Retina (tissue), 1 donor: ENCODE measurements around the gene NFATC2.

Experiments used
- DNase-seq: peaks from one replicate; pipeline ENCODE4 v3.0.0-alpha.2; 2016

The NFATC2 gene

DNA sequence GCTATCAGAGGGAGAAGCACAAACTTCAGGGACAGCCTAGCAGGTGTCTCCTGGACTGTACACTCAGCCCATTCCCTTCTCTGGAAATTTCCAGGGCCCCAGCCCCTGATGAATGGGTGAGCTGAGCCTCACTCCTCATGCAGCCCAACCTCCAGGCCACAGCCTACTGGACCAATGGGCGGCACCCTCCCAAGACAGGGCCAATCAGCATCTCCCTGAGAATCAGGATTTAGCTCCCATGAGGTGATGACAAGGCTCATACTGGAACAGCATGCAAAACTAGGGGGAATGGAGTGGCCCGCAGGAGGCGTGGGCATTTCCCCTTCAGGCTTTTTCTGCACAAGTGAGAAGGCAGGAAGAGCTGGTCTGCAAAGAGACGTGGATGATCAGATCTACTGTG, 29.0 kb downstream of the NFATC2 start:
- DNase-seq, result no peak

DNA sequence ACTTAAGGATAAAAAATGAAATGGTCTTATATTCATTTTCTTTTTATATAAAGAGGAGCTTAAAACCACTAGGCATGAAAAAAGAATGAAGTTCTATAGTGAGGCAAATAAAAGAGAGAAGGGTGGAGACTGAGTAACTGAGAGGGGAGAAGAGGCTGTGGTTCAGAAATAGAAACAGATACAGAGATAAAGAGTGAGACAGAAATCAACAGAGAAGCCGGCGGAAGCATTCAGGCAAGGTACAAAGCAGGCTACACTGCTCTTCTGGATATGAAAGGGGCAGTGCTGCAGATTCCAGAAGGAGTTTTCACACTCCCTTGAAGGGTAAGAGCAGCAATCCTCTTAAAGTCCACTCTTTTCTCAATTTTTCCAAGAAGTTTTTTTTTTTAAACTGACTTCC, 29.9 kb downstream of the NFATC2 start:
- DNase-seq, result no peak

- no peak for DNase-seq
Observed at GRCh38 chr20:51511861-51512619, 30.5 kb downstream of the NFATC2 start.

DNA sequence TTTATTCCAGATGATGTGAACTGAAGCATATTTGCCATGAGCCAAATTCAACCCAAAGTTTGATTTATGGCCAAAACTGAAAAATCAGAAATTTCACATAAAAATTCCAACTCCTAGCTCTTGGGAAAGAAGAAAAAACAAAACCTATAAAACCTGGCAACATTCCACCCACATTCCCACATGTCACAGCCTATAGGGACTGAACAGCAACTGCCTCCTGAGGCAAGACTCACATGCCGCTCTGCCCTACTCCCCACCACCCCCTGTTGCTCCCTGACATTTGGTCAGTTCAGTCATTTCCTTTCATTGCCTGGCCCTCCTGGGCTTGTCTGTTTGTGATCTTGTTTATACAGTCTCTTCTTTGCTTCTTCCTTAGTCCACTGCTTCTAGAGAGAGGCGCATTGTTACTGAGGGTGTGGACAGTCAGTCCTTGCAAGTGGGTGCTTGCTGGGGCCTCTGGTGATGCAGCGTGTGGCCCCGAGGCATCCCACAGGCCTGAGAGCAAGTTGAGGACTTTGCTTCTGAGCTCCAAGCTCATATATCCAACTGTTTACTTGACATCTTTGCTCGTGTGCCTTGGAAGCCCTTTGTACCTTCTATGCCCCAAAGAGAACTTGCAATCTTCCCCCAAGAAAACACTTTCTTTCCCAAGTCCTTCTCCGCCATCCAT, 31.4 kb downstream of the NFATC2 start:
- no peak for DNase-seq

DNA sequence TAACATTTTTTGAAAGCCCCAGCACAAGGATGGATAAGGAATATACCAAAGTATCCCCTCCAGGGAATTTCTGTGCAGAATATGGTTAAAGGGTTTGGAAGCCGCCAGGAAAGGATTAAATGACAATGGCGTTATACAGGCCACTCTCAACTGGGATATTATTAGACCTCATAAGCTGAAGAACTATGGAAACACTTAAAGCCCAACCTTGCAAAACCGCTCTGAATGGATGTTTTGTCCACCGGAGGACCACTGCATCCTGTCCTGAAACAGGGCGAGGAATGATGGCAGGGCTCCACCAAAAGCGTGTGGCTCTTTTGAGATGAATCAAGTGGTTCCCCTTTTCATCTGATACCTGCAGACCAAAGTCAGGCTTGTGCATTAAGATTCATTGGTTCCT, 32.4 kb downstream of the NFATC2 start:
- DNase-seq, result no peak

DNA sequence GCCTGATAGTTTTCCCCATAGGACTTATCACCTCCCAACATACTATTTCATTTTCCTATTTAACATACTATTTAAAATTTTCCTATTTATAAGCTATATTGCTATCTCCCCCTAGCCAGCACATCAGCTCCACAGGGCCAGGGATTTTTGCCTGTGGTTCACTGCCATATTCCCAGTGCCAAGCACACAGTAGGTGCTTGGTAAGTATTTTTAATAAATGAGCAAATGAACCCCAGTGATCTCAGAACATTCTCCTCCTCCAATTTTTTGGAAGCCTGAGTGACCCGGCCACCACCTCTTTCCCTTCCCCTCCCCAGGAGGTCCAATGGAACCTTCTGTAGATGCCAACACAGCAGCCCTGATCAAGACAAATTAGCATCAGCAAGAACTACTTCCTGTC, 33.3 kb downstream of the NFATC2 start:
- DNase-seq, result no peak

GRCh38 chr20:51508780-51509179, 33.7 kb downstream of the NFATC2 start:
- no peak for DNase-seq

DNA sequence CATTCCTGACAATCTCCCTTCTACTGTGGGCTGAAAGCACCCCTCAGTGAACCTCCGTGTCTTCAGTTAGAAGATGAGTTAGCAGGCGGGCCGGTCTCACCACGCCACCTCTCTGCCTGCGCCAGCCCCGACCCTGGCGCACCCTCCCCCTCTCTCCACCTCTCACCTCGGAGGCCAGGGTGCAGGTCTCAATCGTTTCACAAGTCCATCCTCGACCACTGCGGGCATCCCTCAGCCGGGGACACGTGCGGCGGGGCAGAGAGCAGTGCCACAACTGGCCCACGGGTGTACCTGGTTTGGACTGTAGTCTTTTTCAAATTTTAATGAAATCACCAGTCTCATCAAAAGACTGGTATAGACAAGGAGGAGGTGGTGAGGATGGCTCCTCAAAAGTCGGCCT, 34.4 kb downstream of the NFATC2 start:
- DNase-seq, result no peak

DNA sequence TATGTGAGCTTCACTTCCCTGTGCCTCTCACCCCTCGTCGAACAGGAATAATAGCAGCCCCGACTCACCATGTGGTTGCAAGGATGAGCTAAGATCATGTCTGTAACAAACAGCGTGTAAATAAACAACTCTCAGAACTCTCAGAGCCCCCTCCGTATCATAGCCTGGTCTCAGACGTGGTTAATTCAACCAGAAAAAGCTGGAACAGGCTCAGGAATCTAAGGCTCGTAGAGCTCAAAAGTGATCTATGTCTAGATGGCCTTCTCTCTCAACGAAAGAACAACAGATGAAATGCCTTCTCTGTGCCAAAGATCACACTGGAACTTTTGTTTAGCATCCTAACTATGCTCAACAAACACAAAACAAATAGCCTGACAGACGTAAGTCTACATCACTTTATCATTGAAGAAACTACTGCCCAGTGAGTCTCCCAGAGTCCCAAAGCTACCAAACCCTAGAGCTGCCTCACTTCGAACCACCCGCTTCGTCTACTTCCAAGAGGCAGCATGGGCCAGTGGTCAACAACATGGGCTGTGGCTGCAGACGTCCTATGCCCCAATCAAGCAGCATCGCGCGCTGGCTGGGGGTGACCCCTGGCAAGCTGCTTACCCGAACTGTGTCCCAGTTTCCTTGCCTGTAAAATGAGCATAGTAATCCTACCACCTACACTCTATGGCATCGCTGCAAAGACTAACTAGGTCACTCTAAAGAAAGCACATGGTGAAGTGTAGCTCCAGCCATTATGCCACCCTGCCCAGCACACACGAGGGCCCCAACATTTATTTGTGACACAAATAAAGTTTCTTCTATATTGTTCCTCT, 35.1 kb downstream of the NFATC2 start:
- no peak for DNase-seq

- peak; percentile 11 for DNase-seq
Observed at GRCh38 chr20:51506527-51507215, 35.8 kb downstream of the NFATC2 start.

GRCh38 chr20:51505566-51505965, 37.0 kb downstream of the NFATC2 start:
- no peak for DNase-seq

- DNase-seq, result no peak
Observed at GRCh38 chr20:51503376-51503775, 39.1 kb downstream of the NFATC2 start.

DNA sequence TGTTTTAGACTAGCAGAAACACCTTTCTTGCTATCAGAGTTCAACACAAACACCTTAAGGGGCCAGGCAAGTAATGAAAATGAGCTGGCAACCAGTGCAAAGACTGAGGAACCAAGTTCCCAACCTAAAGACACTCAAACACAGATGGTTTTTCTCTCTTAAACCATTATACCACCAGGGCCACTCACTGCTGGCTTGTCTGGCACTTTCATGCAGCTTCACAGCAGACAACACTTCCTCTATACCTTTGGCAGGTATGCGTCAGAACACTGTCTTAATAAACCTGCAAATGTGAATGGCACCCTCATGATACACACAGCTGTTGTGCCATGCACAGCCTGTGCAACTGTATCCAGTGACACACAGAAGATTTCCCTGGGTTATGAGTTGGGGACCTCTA, 41.6 kb downstream of the NFATC2 start:
- no peak for DNase-seq

DNA sequence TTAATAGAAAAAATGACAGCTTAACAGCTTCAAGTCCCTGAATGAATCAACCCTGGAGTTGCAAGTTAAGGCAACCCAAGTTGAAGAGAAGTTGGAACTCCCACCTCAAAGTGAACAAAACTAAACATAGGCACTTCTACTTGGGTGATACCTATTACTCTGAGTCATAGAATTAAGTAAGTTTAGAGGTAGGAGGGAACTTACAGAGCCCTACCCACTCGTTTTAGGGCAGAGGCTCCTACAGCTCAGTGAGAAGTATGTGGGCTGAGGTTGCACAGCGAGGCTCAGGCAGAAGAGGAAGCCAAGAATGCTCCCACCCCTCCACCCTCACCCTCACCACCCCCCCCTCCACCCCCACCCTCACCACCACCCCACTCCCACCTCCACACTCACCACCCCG, 42.2 kb downstream of the NFATC2 start:
- DNase-seq, result no peak

DNA sequence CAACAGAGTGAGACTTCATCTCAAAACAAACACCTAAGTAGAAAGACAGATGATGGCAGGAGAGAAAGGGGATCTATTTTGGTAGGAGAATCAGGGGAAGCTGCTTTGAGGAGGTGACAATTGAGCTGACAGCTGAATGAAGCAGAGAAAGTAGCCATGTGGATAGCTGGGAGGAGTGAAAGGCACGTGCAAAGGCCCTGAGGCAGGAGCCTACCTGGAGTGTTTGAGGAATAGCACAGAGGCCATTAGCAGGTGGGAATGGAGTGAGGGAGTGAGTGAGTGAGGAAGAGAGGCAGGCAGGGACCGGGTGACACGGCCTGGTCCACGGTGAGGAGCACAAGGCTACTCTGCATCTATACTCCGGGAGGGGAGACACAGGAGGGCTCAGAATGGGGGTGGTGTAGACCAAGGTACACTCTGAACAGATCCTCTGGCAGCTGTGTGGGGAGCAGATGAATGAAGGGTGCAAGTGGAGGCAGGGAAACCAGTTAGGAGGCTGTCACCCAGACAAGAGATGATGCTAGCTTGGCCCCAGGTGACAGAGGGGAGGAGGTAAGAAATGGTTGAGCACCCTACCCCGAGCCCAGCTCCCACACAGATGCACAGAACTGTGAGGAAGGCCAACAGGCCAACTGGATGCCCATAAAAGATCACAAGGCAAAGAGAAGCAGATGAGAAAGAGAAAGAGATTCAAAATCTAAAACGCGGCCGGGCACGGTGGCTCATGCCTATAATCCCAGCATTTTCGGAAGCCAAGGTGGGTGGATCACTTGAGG, 43.6 kb downstream of the NFATC2 start:
- no peak for DNase-seq

DNA sequence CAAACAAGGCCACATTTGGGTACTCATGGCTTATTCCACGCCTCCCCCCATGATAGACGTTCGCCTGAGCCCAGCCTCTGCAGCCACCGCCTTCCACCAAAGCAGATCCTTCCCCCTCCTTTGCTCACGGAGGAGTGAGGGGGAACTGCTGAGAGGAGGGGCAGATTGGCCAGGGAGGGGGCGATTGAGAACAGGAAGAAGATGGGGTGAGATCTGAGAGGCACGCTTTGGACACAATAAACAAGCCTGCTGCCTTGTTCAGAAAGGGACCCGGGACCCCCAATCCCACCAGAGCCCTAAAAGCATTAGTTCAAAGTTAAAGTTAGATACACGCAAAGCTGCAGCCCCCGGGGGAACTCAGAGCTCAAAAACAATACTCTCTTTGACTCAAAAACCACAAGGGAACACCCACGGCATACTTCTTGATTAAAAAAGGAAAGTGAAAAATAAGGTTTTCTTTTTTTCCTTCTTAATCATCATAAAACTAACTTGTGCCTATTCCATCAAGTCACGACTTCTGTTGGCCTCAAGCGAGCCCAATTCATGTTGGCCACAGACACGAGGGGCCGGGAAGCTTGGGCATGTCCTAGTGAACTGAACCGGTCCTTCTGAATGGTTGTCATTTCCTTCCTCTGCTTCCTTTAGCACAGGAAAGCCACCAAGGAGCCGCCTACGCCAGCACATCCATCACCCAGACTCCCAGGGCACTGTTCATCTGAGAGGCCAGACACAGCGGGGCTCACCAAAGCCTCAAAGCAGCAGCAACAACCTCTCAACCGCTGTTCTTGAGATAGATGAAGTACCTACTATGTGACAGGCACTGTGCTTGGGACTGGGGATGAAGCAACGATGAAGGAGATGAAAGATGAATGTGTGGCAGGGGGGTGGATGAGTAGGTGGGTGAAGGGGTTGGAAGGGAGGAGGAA, 44.7 kb downstream of the NFATC2 start:
- no peak for DNase-seq

DNA sequence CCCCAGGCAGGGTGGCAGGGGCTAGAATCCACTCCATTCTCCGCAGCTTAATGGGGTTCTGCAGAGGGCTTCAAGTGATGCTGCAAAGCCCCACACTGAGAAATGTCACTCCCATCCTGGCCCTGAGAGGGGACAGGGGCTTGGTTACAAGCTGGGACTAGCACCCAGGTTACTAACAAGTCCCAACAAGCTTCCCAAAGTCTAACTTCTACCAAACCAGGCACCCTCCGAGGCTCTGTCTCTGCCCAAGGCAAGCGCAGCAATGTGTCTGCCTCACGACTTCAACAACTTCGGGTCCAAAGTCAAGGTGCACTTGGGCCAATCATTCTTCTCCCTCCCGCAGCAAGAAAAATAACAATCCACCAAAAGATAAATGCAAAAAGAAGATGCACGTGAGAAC, 45.6 kb downstream of the NFATC2 start:
- no peak for DNase-seq

- no peak for DNase-seq
Observed at GRCh38 chr20:51495921-51496545, 46.5 kb downstream of the NFATC2 start.

GRCh38 chr20:51495291-51495690, 47.2 kb downstream of the NFATC2 start:
- no peak for DNase-seq

- DNase-seq, result no peak
Observed at GRCh38 chr20:51494241-51495110, 48.0 kb downstream of the NFATC2 start.
